Amniotic stem cell (primary cell): ENCODE measurements around the gene OR13J1.

Experiments
- DNase-seq: peaks from one replicate; lab custom pipeline; 2025; lab: John Stamatoyannopoulos, UW

Gene OR13J1

GRCh38 chr9:35859310-35859989, 10.8 kb downstream of the OR13J1 start:
- DNase-seq = no peak

- DNase-seq = no peak
These were observed 11.7 kb downstream of the OR13J1 start for GRCh38 chr9:35858458-35858857.

GRCh38 chr9:35856882-35857281, 13.3 kb downstream of the OR13J1 start:
- DNase-seq = no peak

GRCh38 chr9:35856206-35856605, 14.0 kb downstream of the OR13J1 start:
- no peak for DNase-seq

- DNase-seq = no peak
These were observed 16.0 kb downstream of the OR13J1 start for GRCh38 chr9:35854091-35854762.

- DNase-seq = no peak
These were observed 17.0 kb downstream of the OR13J1 start for GRCh38 chr9:35852876-35853865.

- DNase-seq = no peak
These were observed 17.9 kb downstream of the OR13J1 start for GRCh38 chr9:35852267-35852815.

GRCh38 chr9:35847792-35848572, 22.2 kb downstream of the OR13J1 start:
- peak; percentile 75 for DNase-seq

- no peak for DNase-seq
These were observed 24.1 kb downstream of the OR13J1 start for GRCh38 chr9:35845824-35846771.

- peak; percentile 88 for DNase-seq
These were observed 25.5 kb downstream of the OR13J1 start for GRCh38 chr9:35844628-35845270.

GRCh38 chr9:35842795-35843194, 27.4 kb downstream of the OR13J1 start:
- no peak for DNase-seq

GRCh38 chr9:35842020-35842745, 28.0 kb downstream of the OR13J1 start:
- no peak for DNase-seq

GRCh38 chr9:35841645-35841900, 28.6 kb downstream of the OR13J1 start:
- DNase-seq = no peak

GRCh38 chr9:35840881-35841644, 29.1 kb downstream of the OR13J1 start:
- DNase-seq = no peak

GRCh38 chr9:35839926-35840325, 30.3 kb downstream of the OR13J1 start:
- no peak for DNase-seq

- DNase-seq = no peak
These were observed 33.6 kb downstream of the OR13J1 start for GRCh38 chr9:35836595-35836994.

- no peak for DNase-seq
These were observed 34.4 kb downstream of the OR13J1 start for GRCh38 chr9:35835766-35836165.

GRCh38 chr9:35835216-35835632, 35.0 kb downstream of the OR13J1 start:
- DNase-seq = no peak
